Naive thymus-derived CD8-positive, alpha-beta T cell (primary cell): ENCODE measurements around the gene FOXN3. TPM values are rescaled to one million over a fixed set of nuclear protein-coding genes. Genes with fewer than 3 reads are reported as not detected.
A peak's percentile ranks its signal among the peaks of the same experiment; 100 is the strongest.

Experiments used
- ATAC-seq, 2 donors: fragments of 150-1000 bp; cut with Tn5 transposase in 1 of 2; sonication (Bioruptor Pico), chemical (Tn5 transposase) in 1 of 2; 1 replicate in 1 of 2; 2 replicates in 1 of 2; pipeline ENCODE4 v1.10.0; 2021; ENCODE audit warnings: mild to moderate bottlenecking in 2 of 2, moderate library complexity in 2 of 2
- POLR2A ChIA-PET: fragments of 350-600 bp; sonication (Branson Sonifier 250); formaldehyde crosslinking; loops from one replicate; lab custom pipeline; 2021; ENCODE audit warnings: antibody characterized with exemption; lab: Charles Lee
- DNase-seq, 10 donors: peaks; one replicate each; pipeline versions ENCODE4 v3.0.0 to v3.0.0-alpha.2; 2020 to 2022
- H3K27ac Mint-ChIP-seq, 10 donors: one replicate each; pipeline ENCODE4 v1.8.0; 2020 to 2022; ENCODE audit warnings: mild to moderate bottlenecking in 10 of 10, mixed read lengths in 10 of 10, moderate library complexity in 4 of 10, inconsistent platforms in 1 of 10
- H3K27me3 Mint-ChIP-seq, 5 donors: one replicate each; pipeline ENCODE4 v1.8.0; 2021 to 2022; ENCODE audit warnings: mixed read lengths in 5 of 5
- H3K36me3 Mint-ChIP-seq, 3 donors: one replicate each; pipeline ENCODE4 v1.8.0; 2020 to 2022; ENCODE audit warnings: mixed read lengths in 3 of 3, mild to moderate bottlenecking in 2 of 3, inconsistent platforms in 1 of 3
- H3K4me1 Mint-ChIP-seq, 4 donors: one replicate each; pipeline ENCODE4 v1.8.0; 2021 to 2022; ENCODE audit warnings: mixed read lengths in 4 of 4
- H3K4me3 Mint-ChIP-seq, 10 donors: one replicate each; pipeline ENCODE4 v1.8.0; 2020 to 2022; ENCODE audit warnings: mild to moderate bottlenecking in 10 of 10, mixed read lengths in 10 of 10, moderate library complexity in 6 of 10, inconsistent platforms in 1 of 10
- H3K9me3 Mint-ChIP-seq, 9 donors: one replicate each; pipeline ENCODE4 v1.8.0; 2020 to 2022; ENCODE audit warnings: mixed read lengths in 9 of 9, mild to moderate bottlenecking in 3 of 9, inconsistent platforms in 1 of 9, moderate library complexity in 1 of 9
- polyA plus RNA-seq, 3 donors: library from polyadenylated mRNA; unstranded; fragments of 300-500 nt; fragmentation: Illumina TruSeq; gene quantifications; one replicate each; pipeline ENCODE4 v1.2.3, GENCODE V29; 2021
- total RNA-seq, 8 experiments: library from RNA in 2 of 8; stranded (reverse) in 2 of 8; gene quantifications; one replicate each; pipeline ENCODE4 v1.2.3 and lab custom pipeline; 2021 to 2026

The FOXN3 gene
- total and polyA plus RNA-seq, 5 experiments from 2014 or later = 107 to 148 (median 125) TPM

DNA sequence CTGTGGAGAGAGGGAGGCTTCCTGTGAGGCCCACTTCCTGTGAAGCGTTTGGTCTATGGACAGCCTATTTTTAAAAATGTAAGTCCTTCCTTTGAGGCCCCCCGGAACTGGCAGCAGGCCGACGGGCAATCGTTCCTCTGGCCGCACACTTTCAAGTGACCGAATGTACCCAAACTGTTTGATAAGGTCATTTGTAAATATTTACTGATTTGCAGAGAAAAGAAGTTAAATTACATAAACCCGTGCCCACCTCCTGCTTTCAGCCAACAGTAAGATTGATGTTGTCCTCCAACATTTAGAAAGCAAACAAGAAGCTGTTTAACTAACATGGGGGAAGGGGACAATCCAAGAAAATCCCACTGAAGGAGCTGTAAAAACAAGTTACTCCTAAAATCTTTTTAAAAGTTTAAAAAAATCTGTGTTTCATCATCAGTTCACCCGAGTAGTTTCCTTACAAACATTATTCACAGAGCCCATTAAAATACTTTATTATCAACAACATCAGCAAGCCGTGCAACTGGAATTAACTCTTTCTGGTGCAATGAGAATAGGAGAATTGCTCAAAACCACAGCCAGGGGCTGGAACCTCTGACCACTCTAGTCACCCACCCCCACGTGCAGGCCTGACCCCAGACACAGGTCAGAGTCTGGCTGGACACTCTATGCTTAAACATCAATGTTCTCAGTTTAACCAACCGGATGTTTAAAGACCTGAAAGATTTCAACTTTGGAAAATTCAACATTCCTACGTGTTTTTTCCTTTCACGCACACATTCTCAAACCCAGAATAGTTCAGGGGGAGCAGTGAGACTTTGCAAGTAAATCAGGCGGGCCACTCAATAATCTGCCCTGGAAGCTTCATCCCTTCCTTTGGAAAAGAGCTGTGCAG is 65.3 kb downstream of the FOXN3 start:
- peaks cover 31 to 71% (median 69%) of the 10 kb centered on the region in 4 donors for H3K4me1 Mint-ChIP-seq

DNA sequence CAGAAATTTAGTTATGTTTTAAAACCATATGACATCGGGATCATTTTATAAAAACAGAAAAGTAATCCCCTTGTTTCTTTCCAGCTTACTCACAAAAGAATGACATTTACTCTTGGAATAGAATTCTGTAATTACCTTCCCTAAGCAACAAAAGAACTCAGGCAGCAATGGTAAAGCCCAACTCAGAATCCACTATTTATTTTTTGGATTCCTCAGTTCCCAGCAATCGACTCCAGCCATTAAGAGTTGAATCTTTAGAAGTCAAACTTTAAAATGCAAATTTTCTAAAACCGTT is 65.9 kb downstream of the FOXN3 start:
- POLR2A ChIA-PET = interaction anchor here (0.6 to 1.0 kb wide), 2 partner anchors 15 to 414 kb away, joined by 3 to 6 read pairs; no protein-coding TSS in a partner anchor
- Mint-ChIP-seq H3K4me1 (peaks cover 28 to 66% (median 64%) of the 10 kb centered on the region in 4 donors), H3K9me3 (no peaks in the 10 kb centered on the region), H3K4me3 (peak overlapping the region; percentile 70 to 85 (median 82)), H3K27ac (peak overlapping the region; percentile 75 to 95 (median 92)), H3K27me3 (no peaks in the 10 kb centered on the region), H3K36me3 (peaks cover 4 to 44% (median 33%) of the 10 kb centered on the region in 3 donors)
- ATAC-seq = no peak
- no peak for DNase-seq

More for the DNA sequence above, 65.3 kb downstream of the FOXN3 start:
- Mint-ChIP-seq H3K9me3 (no peaks in the 10 kb centered on the region), H3K36me3 (peaks cover 4 to 38% (median 33%) of the 10 kb centered on the region in 3 donors), H3K4me3 (peak overlapping the region; percentile 70 to 85 (median 82)), H3K27me3 (no peaks in the 10 kb centered on the region), H3K27ac (peak overlapping the region; percentile 75 to 95 (median 92))
- peak; percentile 67 to 69 for ATAC-seq
- POLR2A ChIA-PET = interaction anchor here (0.8 kb wide), 1 partner anchor 12 kb away, joined by 3 read pairs; no protein-coding TSS in a partner anchor
- DNase-seq = peak in 6 of 10 donors; percentile 6 to 28 (median 21)

GRCh38 chr14:89350152-89350551 is 66.9 kb downstream of the FOXN3 start:
- peaks cover 4 to 45% (median 35%) of the 10 kb centered on the region in 3 donors for H3K36me3 Mint-ChIP-seq
- POLR2A ChIA-PET = interaction anchor here (0.7 to 1.0 kb wide), 2 partner anchors 9 to 16 kb away, joined by 3 read pairs; no protein-coding TSS in a partner anchor
- peaks cover 23 to 65% (median 59%) of the 10 kb centered on the region in 4 donors for H3K4me1 Mint-ChIP-seq
- no peaks in the 10 kb centered on the region for H3K27me3 Mint-ChIP-seq
- ATAC-seq (no peak), DNase-seq (no peak)
- H3K9me3 Mint-ChIP-seq = no peaks in the 10 kb centered on the region
- peak overlapping the region in 8 of 10 donors; percentile 34 to 95 (median 90) for H3K27ac Mint-ChIP-seq
- peak overlapping the region in 9 of 10 donors; percentile 13 to 71 (median 38) for H3K4me3 Mint-ChIP-seq

- peaks cover 4 to 52% (median 35%) of the 10 kb centered on the region in 3 donors for H3K36me3 Mint-ChIP-seq
- no peaks in the 10 kb centered on the region for H3K27me3 Mint-ChIP-seq
- H3K4me1 Mint-ChIP-seq = peaks cover 25 to 73% (median 66%) of the 10 kb centered on the region in 4 donors
- H3K9me3 Mint-ChIP-seq = no peaks in the 10 kb centered on the region
- ATAC-seq = peak; percentile 24 to 53
- DNase-seq = peak in 6 of 10 donors; percentile 5 to 41 (median 12)
- peak overlapping the region in 8 of 10 donors; percentile 6 to 93 (median 46) for H3K27ac Mint-ChIP-seq
- no peak overlapping the region for H3K4me3 Mint-ChIP-seq
- POLR2A ChIA-PET = interaction anchor here (1.3 kb wide), 1 partner anchor 15 kb away, joined by 4 read pairs; no protein-coding TSS in a partner anchor
Measured at GRCh38 chr14:89349171-89350008, 67.6 kb downstream of the FOXN3 start.

GRCh38 chr14:89348722-89349121 is 68.3 kb downstream of the FOXN3 start:
- Mint-ChIP-seq H3K4me1 (peaks cover 23 to 74% (median 66%) of the 10 kb centered on the region in 4 donors), H3K9me3 (no peaks in the 10 kb centered on the region), H3K36me3 (peaks cover 4 to 55% (median 35%) of the 10 kb centered on the region in 3 donors), H3K27ac (peak overlapping the region in 3 of 10 donors; percentile 1 to 49 (median 13)), H3K27me3 (no peaks in the 10 kb centered on the region), H3K4me3 (no peak overlapping the region)
- no peak for DNase-seq
- no peak for ATAC-seq
- POLR2A ChIA-PET = interaction anchor here (1.3 kb wide), 1 partner anchor 16 kb away, joined by 4 read pairs; no protein-coding TSS in a partner anchor

- peaks cover 4 to 55% (median 35%) of the 10 kb centered on the region in 3 donors for H3K36me3 Mint-ChIP-seq
- POLR2A ChIA-PET = no interaction called here
- DNase-seq = no peak
- H3K4me3 Mint-ChIP-seq = no peak overlapping the region
- H3K4me1 Mint-ChIP-seq = peaks cover 21 to 65% (median 60%) of the 10 kb centered on the region in 4 donors
- H3K27me3 Mint-ChIP-seq = no peaks in the 10 kb centered on the region
- H3K9me3 Mint-ChIP-seq = no peaks in the 10 kb centered on the region
- peak overlapping the region in 2 of 10 donors; percentile 25 to 27 for H3K27ac Mint-ChIP-seq
- no peak for ATAC-seq
Measured at GRCh38 chr14:89347885-89348284, 69.1 kb downstream of the FOXN3 start.

- DNase-seq (no peak), ATAC-seq (no peak)
- no peaks in the 10 kb centered on the region for H3K9me3 Mint-ChIP-seq
- peaks cover 21 to 53% (median 51%) of the 10 kb centered on the region in 4 donors for H3K4me1 Mint-ChIP-seq
- no peaks in the 10 kb centered on the region for H3K27me3 Mint-ChIP-seq
- POLR2A ChIA-PET = interaction anchor here (0.5 kb wide), 1 partner anchor 38 kb away, joined by 4 read pairs; no protein-coding TSS in a partner anchor
- peaks cover 0 to 63% (median 27%) of the 10 kb centered on the region in 3 donors for H3K36me3 Mint-ChIP-seq
- H3K27ac Mint-ChIP-seq = no peak overlapping the region
- H3K4me3 Mint-ChIP-seq = no peak overlapping the region
Measured at GRCh38 chr14:89344920-89345254, 72.1 kb downstream of the FOXN3 start.

DNA sequence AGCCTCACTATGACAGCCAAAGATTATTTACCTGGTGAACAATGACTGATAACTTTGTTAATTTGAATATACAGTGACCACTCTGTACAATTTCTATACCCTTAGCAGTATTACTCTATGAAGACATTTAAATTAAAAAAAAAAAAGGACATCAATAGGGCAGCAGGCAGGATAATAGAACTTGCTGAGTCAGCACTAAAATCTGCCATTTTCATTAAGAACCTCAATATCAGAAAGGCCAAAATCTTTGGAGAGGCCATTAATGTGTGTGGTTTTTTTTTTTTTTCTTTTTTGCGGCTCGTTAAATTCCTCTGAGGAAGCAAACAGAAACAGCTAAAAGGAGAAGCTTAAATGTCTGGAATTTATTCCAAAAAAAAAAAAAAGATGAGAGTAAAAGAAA is 73.7 kb downstream of the FOXN3 start:
- Mint-ChIP-seq H3K36me3 (peaks cover 0 to 54% (median 16%) of the 10 kb centered on the region in 3 donors), H3K4me1 (peaks cover 19 to 54% (median 48%) of the 10 kb centered on the region in 4 donors), H3K4me3 (no peak overlapping the region)

GRCh38 chr14:89342049-89342448 is 75.0 kb downstream of the FOXN3 start:
- no peak for DNase-seq
- no peak overlapping the region for H3K4me3 Mint-ChIP-seq
- POLR2A ChIA-PET = interaction anchor here (0.6 kb wide), 1 partner anchor 55 kb away, joined by 3 read pairs; no protein-coding TSS in a partner anchor
- H3K9me3 Mint-ChIP-seq = no peaks in the 10 kb centered on the region
- H3K36me3 Mint-ChIP-seq = peaks cover 0 to 41% (median 4%) of the 10 kb centered on the region in 3 donors
- no peak overlapping the region for H3K27ac Mint-ChIP-seq
- ATAC-seq = no peak
- peaks cover 18 to 61% (median 47%) of the 10 kb centered on the region in 4 donors for H3K4me1 Mint-ChIP-seq
- H3K27me3 Mint-ChIP-seq = no peaks in the 10 kb centered on the region

More for the DNA sequence above, 73.7 kb downstream of the FOXN3 start:
- no peaks in the 10 kb centered on the region for H3K27me3 Mint-ChIP-seq
- no peak for ATAC-seq
- POLR2A ChIA-PET = no interaction called here
- H3K9me3 Mint-ChIP-seq = no peaks in the 10 kb centered on the region
- H3K27ac Mint-ChIP-seq = peak overlapping the region in 1 of 10 donors; percentile 42
- DNase-seq = no peak

- POLR2A ChIA-PET = no interaction called here
- Mint-ChIP-seq H3K4me1 (peaks cover 20 to 70% (median 55%) of the 10 kb centered on the region in 4 donors), H3K36me3 (peaks cover 0 to 35% (median 0%) of the 10 kb centered on the region in 3 donors), H3K4me3 (no peak overlapping the region), H3K27ac (peak overlapping the region in 5 of 10 donors; percentile 10 to 68 (median 43)), H3K27me3 (no peaks in the 10 kb centered on the region), H3K9me3 (no peaks in the 10 kb centered on the region)
- ATAC-seq (no peak), DNase-seq (no peak)
Measured at GRCh38 chr14:89340200-89341181, 76.5 kb downstream of the FOXN3 start.

GRCh38 chr14:89339579-89339978 is 77.5 kb downstream of the FOXN3 start:
- no peaks in the 10 kb centered on the region for H3K27me3 Mint-ChIP-seq
- ATAC-seq (no peak), DNase-seq (no peak)
- no peak overlapping the region for H3K4me3 Mint-ChIP-seq
- H3K36me3 Mint-ChIP-seq = peaks cover 0 to 28% (median 0%) of the 10 kb centered on the region in 3 donors
- POLR2A ChIA-PET = no interaction called here
- H3K27ac Mint-ChIP-seq = peak overlapping the region in 3 of 10 donors; percentile 5 to 54 (median 50)
- peaks cover 18 to 65% (median 47%) of the 10 kb centered on the region in 4 donors for H3K4me1 Mint-ChIP-seq
- H3K9me3 Mint-ChIP-seq = no peaks in the 10 kb centered on the region
